GM21528 (cell line): ENCODE results near the gene ZBTB5.
"Not testable (repeated sequence)": the region's sequence is repeated elsewhere in the genome, so short reads cannot be mapped to it uniquely, and the experiment has no call there.

Experiments
- ATAC-seq: cut with Tn5 transposase; IDR thresholded peaks from one replicate; pipeline ENCODE4 v1.9.1; 2021; ENCODE audit warnings: mild to moderate bottlenecking, moderate library complexity; ENCODE audit not compliant: unreplicated experiment, low FRiP score

ZBTB5 gene

GRCh38 chr9:37486616-37487548 lies 21.6 kb upstream of the ZBTB5 start:
- no peak for ATAC-seq

GRCh38 chr9:37486256-37486615 lies 21.0 kb upstream of the ZBTB5 start:
- no peak for ATAC-seq

GRCh38 chr9:37485389-37486255 lies 20.4 kb upstream of the ZBTB5 start, which contains the start of gene POLR1E:
TSS of gene POLR1E (plus strand) at chr9:37485948. CDS start at chr9:37486048, 100 bp downstream.
- peak; percentile 95 for ATAC-seq

GRCh38 chr9:37480759-37481158 lies 15.5 kb upstream of the ZBTB5 start:
- no peak for ATAC-seq

GRCh38 chr9:37477987-37478619 lies 12.9 kb upstream of the ZBTB5 start:
- ATAC-seq, result not testable (repeated sequence)

- not testable (repeated sequence) for ATAC-seq
Observed at GRCh38 chr9:37477443-37477842, 12.2 kb upstream of the ZBTB5 start.

- ATAC-seq, result no peak
Observed at GRCh38 chr9:37476930-37477329, 11.7 kb upstream of the ZBTB5 start.

- ATAC-seq, result no peak
Observed at GRCh38 chr9:37474438-37474837, 9.2 kb upstream of the ZBTB5 start.

GRCh38 chr9:37473982-37474381 lies 8.7 kb upstream of the ZBTB5 start:
- ATAC-seq, result not testable (repeated sequence)

- no peak for ATAC-seq
Observed at GRCh38 chr9:37471942-37472684, 6.9 kb upstream of the ZBTB5 start.

GRCh38 chr9:37468620-37469019 lies 3.4 kb upstream of the ZBTB5 start:
- ATAC-seq, result no peak

GRCh38 chr9:37467530-37467929 lies 2.3 kb upstream of the ZBTB5 start:
- not testable (repeated sequence) for ATAC-seq

GRCh38 chr9:37466037-37466709 lies 923 bp upstream of the ZBTB5 start:
- peak; percentile 12 for ATAC-seq

GRCh38 chr9:37464426-37465248 lies 613 bp downstream of the ZBTB5 start:
- ATAC-seq, result peak; percentile 46

GRCh38 chr9:37464006-37464405 lies 1.2 kb downstream of the ZBTB5 start:
- ATAC-seq, result no peak

GRCh38 chr9:37456817-37457216 lies 8.4 kb downstream of the ZBTB5 start:
- ATAC-seq, result no peak

GRCh38 chr9:37455884-37456647 lies 9.2 kb downstream of the ZBTB5 start:
- no peak for ATAC-seq

- ATAC-seq, result no peak
Observed at GRCh38 chr9:37454238-37454637, 11.0 kb downstream of the ZBTB5 start.
